ENCODE results near the gene DUS2. TPM values are rescaled to one million over a fixed set of nuclear protein-coding genes. Genes with fewer than 3 reads are reported as not detected.

DUS2 gene
- total RNA-seq, 1 experiment from 2014 or later: 19.9 TPM

DNA sequence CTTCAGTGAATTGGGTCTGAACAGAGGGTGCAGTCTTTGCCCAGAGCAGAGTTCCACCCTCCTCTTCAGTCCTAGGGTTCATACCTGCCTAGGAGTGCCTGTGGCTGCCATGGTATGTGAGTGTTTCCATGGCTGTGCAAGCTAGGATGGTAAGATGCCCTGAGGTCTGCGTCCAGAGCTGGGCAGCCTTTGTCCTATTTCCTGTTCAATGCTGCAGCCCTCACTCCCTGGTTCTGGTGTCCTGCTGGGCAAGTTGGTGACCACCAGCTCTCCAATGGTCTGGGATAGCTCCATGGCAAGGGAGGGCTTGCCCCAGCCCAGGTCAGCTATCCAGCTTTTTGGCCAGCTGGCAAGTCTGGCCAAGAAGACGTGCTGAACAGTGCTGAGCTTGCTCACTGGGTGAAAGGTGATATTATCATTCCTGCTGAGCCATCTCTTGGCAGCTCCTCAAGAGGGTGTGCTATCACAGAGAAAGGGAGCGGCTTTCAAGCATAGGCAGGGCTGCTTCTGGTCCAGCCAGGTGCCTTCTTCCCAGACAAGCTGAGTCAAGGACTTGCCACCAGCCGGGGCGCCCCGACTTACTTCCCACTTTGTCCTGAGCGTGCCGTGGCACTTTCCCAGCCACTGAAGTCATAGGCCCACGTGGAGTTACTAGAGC, 49.1 kb downstream of the DUS2 start:
- no peaks in the 10 kb centered on the region for H3F3A ChIP-seq (ENCODE audit: low read length, unreplicated experiment)
- no peak overlapping the region for H3K4me3 ChIP-seq (ENCODE audit: low read length)
- H4K20me1 ChIP-seq (ENCODE audit: low read length): no peaks in the 10 kb centered on the region
- H3K27ac ChIP-seq (ENCODE audit: low read length): no peak overlapping the region
- no peak for TF ChIP-seq EZH2phosphoT487 (IDR thresholded peaks at IDR 0.05; ENCODE audit: borderline replicate concordance, low read length)
- TF ChIP-seq, protein P1, sequence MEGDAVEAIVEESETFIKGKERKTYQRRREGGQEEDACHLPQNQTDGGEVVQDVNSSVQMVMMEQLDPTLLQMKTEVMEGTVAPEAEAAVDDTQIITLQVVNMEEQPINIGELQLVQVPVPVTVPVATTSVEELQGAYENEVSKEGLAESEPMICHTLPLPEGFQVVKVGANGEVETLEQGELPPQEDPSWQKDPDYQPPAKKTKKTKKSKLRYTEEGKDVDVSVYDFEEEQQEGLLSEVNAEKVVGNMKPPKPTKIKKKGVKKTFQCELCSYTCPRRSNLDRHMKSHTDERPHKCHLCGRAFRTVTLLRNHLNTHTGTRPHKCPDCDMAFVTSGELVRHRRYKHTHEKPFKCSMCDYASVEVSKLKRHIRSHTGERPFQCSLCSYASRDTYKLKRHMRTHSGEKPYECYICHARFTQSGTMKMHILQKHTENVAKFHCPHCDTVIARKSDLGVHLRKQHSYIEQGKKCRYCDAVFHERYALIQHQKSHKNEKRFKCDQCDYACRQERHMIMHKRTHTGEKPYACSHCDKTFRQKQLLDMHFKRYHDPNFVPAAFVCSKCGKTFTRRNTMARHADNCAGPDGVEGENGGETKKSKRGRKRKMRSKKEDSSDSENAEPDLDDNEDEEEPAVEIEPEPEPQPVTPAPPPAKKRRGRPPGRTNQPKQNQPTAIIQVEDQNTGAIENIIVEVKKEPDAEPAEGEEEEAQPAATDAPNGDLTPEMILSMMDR (conservative IDR thresholded peaks at IDR 0.05; ENCODE audit: low read depth, low read length): no peak
- no TSS peak for BruUV-seq (replicated peaks)
- H3K9ac ChIP-seq (ENCODE audit: low read length): no peak overlapping the region
- peaks cover 8% of the 10 kb centered on the region for H3K4me1 ChIP-seq (ENCODE audit: insufficient read depth, low read length)
- H2AFZ ChIP-seq (ENCODE audit: low read length): no peak overlapping the region
- DNase-seq: peak; percentile 70
- no peaks in the 10 kb centered on the region for H3K9me3 ChIP-seq (ENCODE audit: low read length)
- no peaks in the 10 kb centered on the region for H3K79me2 ChIP-seq (ENCODE audit: low read length)
- ChIA-PET POLR2A (ENCODE audit: unreplicated experiment) (no interaction called here), CTCF (no interaction called here)
- intact Hi-C loops (cut with micrococcal nuclease): no loop called here
- H3K4me2 ChIP-seq (ENCODE audit: low read length): no peak overlapping the region
- H3K27me3 ChIP-seq (ENCODE audit: low read length): no peaks in the 10 kb centered on the region
- no peaks in the 10 kb centered on the region for H3K9me2 ChIP-seq (replicated peaks; ENCODE audit: low read length)
- ATAC-seq: peak; percentile 77
- H3K36me3 ChIP-seq (ENCODE audit: low read depth, low read length): peaks cover 3% of the 10 kb centered on the region; the same call in 1 of the 2 replicates

DNA sequence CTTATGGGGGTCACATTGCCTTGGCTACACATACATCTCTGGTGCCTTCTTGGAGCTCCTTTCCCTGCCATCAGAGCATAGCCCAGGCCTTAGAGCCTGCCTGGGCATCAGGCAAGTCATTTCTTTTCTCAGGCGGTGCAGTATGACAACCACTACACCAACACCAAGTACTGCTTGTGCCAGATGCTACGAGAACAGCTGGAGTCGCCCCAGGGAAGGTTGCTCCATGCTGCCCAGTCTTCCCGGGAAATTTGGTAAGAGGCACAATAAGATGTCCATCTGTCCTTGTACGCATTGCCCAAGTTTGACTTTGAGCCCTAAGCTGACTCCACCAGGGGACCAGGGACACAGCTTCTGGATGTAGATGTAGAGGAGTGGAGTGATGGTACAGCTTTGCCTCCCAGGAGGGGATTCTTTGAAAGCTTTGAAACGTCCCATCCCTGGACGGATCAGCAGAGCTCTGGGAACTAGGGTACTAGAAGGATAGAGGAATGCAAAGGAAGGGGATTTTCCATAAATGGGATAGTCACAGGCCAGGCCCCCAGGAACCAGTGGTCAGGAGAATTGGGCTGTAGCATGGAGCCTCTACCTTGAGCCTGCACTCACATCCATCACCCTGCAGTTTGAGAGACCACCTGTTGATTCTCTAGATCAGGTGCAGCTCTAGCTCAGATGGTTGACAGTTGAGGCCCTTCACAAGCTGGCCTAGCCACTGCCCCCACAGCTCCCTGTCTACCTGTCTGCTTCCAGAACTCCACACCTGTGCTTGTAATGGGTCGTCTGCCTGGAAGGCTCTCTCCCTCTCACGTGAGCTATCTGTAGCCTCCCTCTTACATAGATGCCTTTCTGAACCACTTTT, 51.0 kb downstream of the DUS2 start:
- Histone ChIP-seq H3K4me1 (ENCODE audit: insufficient read depth, low read length) (peaks cover 8% of the 10 kb centered on the region), H3K79me2 (ENCODE audit: low read length) (no peaks in the 10 kb centered on the region), H3K9me2 (replicated peaks; ENCODE audit: low read length) (no peaks in the 10 kb centered on the region), H3K9ac (ENCODE audit: low read length) (no peak overlapping the region), H3K27me3 (ENCODE audit: low read length) (no peaks in the 10 kb centered on the region), H3K36me3 (ENCODE audit: low read depth, low read length) (peaks cover 3% of the 10 kb centered on the region; the same call in 1 of the 2 replicates), H3K4me3 (ENCODE audit: low read length) (no peak overlapping the region), H3K27ac (ENCODE audit: low read length) (no peak overlapping the region), H4K20me1 (ENCODE audit: low read length) (no peaks in the 10 kb centered on the region), H3K4me2 (ENCODE audit: low read length) (no peak overlapping the region), H3F3A (ENCODE audit: low read length, unreplicated experiment) (no peaks in the 10 kb centered on the region), H3K9me3 (ENCODE audit: low read length) (no peaks in the 10 kb centered on the region), H2AFZ (ENCODE audit: low read length) (no peak overlapping the region)
- no peak for TF ChIP-seq EZH2phosphoT487 (IDR thresholded peaks at IDR 0.05; ENCODE audit: borderline replicate concordance, low read length)
- ChIA-PET CTCF (no interaction called here), POLR2A (ENCODE audit: unreplicated experiment) (interaction anchor here (0.7 kb wide), 1 partner anchor 593 kb away, joined by 6 read pairs; no protein-coding TSS in a partner anchor)
- BruUV-seq (replicated peaks): no TSS peak
- no peak for DNase-seq
- no peak for ATAC-seq
- intact Hi-C loops (cut with micrococcal nuclease): no loop called here

DNA sequence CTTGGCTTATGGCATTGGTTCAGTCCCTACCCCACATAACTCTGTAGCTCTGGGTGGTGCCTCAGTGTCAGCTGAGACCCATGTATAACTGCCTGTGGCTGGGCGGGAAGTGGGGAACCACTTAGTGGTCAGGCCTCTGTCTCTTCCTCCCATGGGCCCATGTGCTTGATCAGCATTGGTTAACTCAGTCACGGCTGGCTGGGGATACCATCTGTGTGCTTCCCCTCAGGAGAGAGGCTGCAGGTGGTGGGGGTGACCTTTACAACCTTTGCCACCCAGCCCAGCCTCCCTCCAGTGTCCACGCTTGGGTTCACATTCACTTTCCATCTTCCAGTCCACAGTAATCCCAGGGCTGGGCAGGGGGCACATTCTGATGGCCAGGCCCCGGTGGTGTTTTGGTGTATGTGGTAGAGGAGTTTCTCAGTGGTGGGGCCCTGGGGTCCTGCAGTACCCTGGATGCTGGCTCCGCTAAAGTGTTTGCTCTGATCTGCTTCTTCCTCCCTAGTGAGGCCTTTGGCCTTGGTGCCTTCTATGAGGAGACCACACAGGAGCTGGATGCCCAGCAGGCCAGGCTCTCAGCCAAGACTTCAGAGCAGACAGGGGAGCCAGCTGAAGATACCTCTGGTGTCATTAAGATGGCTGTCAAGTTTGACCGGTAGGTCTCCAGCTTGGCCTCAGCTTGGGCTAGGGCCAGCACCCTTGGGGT, 51.9 kb downstream of the DUS2 start:
- intact Hi-C loops (cut with micrococcal nuclease): no loop called here
- Histone ChIP-seq H3K79me2 (ENCODE audit: low read length) (no peaks in the 10 kb centered on the region), H3K9me2 (replicated peaks; ENCODE audit: low read length) (no peaks in the 10 kb centered on the region), H3K36me3 (ENCODE audit: low read depth, low read length) (peaks cover 3% of the 10 kb centered on the region; the same call in 1 of the 2 replicates), H2AFZ (ENCODE audit: low read length) (no peak overlapping the region), H3K27me3 (ENCODE audit: low read length) (no peaks in the 10 kb centered on the region), H3K9ac (ENCODE audit: low read length) (no peak overlapping the region), H3F3A (ENCODE audit: low read length, unreplicated experiment) (no peaks in the 10 kb centered on the region), H3K27ac (ENCODE audit: low read length) (no peak overlapping the region), H3K4me3 (ENCODE audit: low read length) (no peak overlapping the region), H3K4me1 (ENCODE audit: insufficient read depth, low read length) (peaks cover 8% of the 10 kb centered on the region), H3K4me2 (ENCODE audit: low read length) (no peak overlapping the region), H4K20me1 (ENCODE audit: low read length) (no peaks in the 10 kb centered on the region), H3K9me3 (ENCODE audit: low read length) (no peaks in the 10 kb centered on the region)
- ChIA-PET POLR2A (ENCODE audit: unreplicated experiment) (interaction anchor here (0.7 kb wide), 1 partner anchor 594 kb away, joined by 6 read pairs; no protein-coding TSS in a partner anchor), CTCF (no interaction called here)
- no peak for DNase-seq
- no TSS peak for BruUV-seq (replicated peaks)
- ATAC-seq: no peak
- TF ChIP-seq, protein P1 (conservative IDR thresholded peaks at IDR 0.05; ENCODE audit: low read depth, low read length): no peak
- TF ChIP-seq EZH2phosphoT487 (IDR thresholded peaks at IDR 0.05; ENCODE audit: borderline replicate concordance, low read length) (no peak), EZH2 (IDR thresholded peaks at IDR 0.05; ENCODE audit: low read length, unreplicated experiment) (no peak)
